ENCODE data around the gene NDUFC1. TPM values are rescaled to one million over a fixed set of nuclear protein-coding genes. Genes with fewer than 3 reads are reported as not detected.

NDUFC1 gene
- total and polyA plus RNA-seq, 9 of the 15 experiments (the other 6 are each of a cell fraction or from before 2014, with no cell fraction given), result 58.9 to 378 (median 120) TPM

- TF ChIP-seq THAP7 (CRISPR knock-in tag; IDR thresholded peaks at IDR 0.05), result no peak
- TF ChIP-seq ELK3 (CRISPR knock-in tag; IDR thresholded peaks at IDR 0.05), result no peak
- TF ChIP-seq CXXC5 (CRISPR knock-in tag; IDR thresholded peaks at IDR 0.05), result no peak
- no peak for TF ChIP-seq SP2 (IDR thresholded peaks at IDR 0.05; ENCODE audit: extremely low read depth, low read depth, low read length, poor library complexity, severe bottlenecking)
- no peak for TF ChIP-seq DPF2 (IDR thresholded peaks at IDR 0.05)
- TF ChIP-seq SRSF7 (optimal IDR thresholded peaks at IDR 0.05; ENCODE audit: low read depth, low read length), result no peak
- TF ChIP-seq MYBL2 (IDR thresholded peaks at IDR 0.05; ENCODE audit: low read depth), result no peak
- TF ChIP-seq MYBL2 (CRISPR knock-in tag; IDR thresholded peaks at IDR 0.05; ENCODE audit: borderline replicate concordance), result no peak
- TF ChIP-seq ZBTB33 (CRISPR knock-in tag; IDR thresholded peaks at IDR 0.05), result no peak
- TF ChIP-seq SIN3B (IDR thresholded peaks at IDR 0.05; ENCODE audit: low read depth), result no peak
- no peak for TF ChIP-seq LCOR (CRISPR knock-in tag; IDR thresholded peaks at IDR 0.05)
- TF ChIP-seq XRCC4 (IDR thresholded peaks at IDR 0.05; ENCODE audit: extremely low read depth, insufficient read depth, insufficient read length), result no peak
- no peak for TF ChIP-seq RNF2 (IDR thresholded peaks at IDR 0.05)
- TF ChIP-seq ZNF143 (CRISPR knock-in tag; IDR thresholded peaks at IDR 0.05), result no peak
- no peak for TF ChIP-seq TRIM24 (IDR thresholded peaks at IDR 0.05)
- TF ChIP-seq SRF (CRISPR knock-in tag; IDR thresholded peaks at IDR 0.05), result 0 out of 4 replicates have a peak, but pooled peaks of 1 of the 2 experiments have one; percentile 4
- TF ChIP-seq ZFP36 (IDR thresholded peaks at IDR 0.05; ENCODE audit: low read depth, low read length, partially characterized antibody), result no peak
- TF ChIP-seq ZNF146 (CRISPR knock-in tag; IDR thresholded peaks at IDR 0.05; ENCODE audit: unreplicated experiment), result no peak
- TF ChIP-seq CTCFL (IDR thresholded peaks at IDR 0.05; ENCODE audit: borderline replicate concordance, insufficient read depth, low read depth, low read length, poor library complexity, severe bottlenecking), result no peak
- TF ChIP-seq ZNF354B (CRISPR knock-in tag; IDR thresholded peaks at IDR 0.05), result no peak
- TF ChIP-seq LARP7 (IDR thresholded peaks at IDR 0.05), result no peak
- no peak for TF ChIP-seq KHSRP (IDR thresholded peaks at IDR 0.05)
- no peak for TF ChIP-seq ZC3H11A (IDR thresholded peaks at IDR 0.05; ENCODE audit: low read depth, low read length)
- no peak for TF ChIP-seq IRF2 (CRISPR knock-in tag; IDR thresholded peaks at IDR 0.05)
- TF ChIP-seq ZNF12 (CRISPR knock-in tag; IDR thresholded peaks at IDR 0.05), result 0 out of 2 replicates have a peak, but pooled peaks have one; percentile 38
Measured at GRCh38 chr4:139301821-139302611, at the start of gene NDUFC1 (continued).

Measured in K562 (cell line).